OCI-LY7 (cell line): ENCODE measurements around the gene VSIR. TPM values are rescaled to one million over a fixed set of nuclear protein-coding genes. Genes with fewer than 3 reads are reported as not detected.

Experiments used
- BruUV-seq: library from RNA; stranded (reverse); fragments of 400-500 nt; replicated peaks from 2 replicates; lab custom pipeline; 2021; lab: Mats Ljungman, UMichigan
- CTCF ChIA-PET: fragments of 300-600 bp; sonication (Branson Sonifier 250); formaldehyde crosslinking; loops from one replicate; lab custom pipeline; 2022; ENCODE audit warnings: antibody characterized with exemption; ENCODE audit not compliant: unreplicated experiment; lab: Charles Lee
- POLR2A ChIA-PET: fragments of 300-600 bp; sonication (Branson Sonifier 250); formaldehyde crosslinking; loops from one replicate; lab custom pipeline; 2022; ENCODE audit warnings: antibody characterized with exemption; lab: Charles Lee
- DNase-seq: peaks from one replicate; pipeline ENCODE4 v3.0.0-alpha.2; 2015; ENCODE audit warnings: low spot score
- H2AFZ ChIP-seq: fragments of 200-600 bp; sonication (generic), shearing (Covaris generic); 2 replicates; pipeline ENCODE4 v1.6.1; 2014; ENCODE audit warnings: mild to moderate bottlenecking, antibody characterized with exemption, low read length, moderate library complexity
- H3K27ac ChIP-seq: fragments of 200-600 bp; sonication (generic); 2 replicates; pipeline ENCODE4 v1.5.1; 2014; ENCODE audit warnings: mixed run types, low read depth, mild to moderate bottlenecking, moderate library complexity, low read length, inconsistent platforms; ENCODE audit not compliant: poor library complexity, severe bottlenecking
- H3K36me3 ChIP-seq: fragments of 200-600 bp; sonication (generic); 2 replicates; pipeline ENCODE4 v1.6.1; 2014; ENCODE audit warnings: mild to moderate bottlenecking, antibody characterized with exemption, low read length, moderate library complexity, mixed read lengths; ENCODE audit not compliant: insufficient read depth
- H3K4me1 ChIP-seq: fragments of 200-600 bp; sonication (generic); 2 replicates; pipeline ENCODE4 v1.5.1; 2014; ENCODE audit warnings: mild to moderate bottlenecking, low read length; ENCODE audit not compliant: insufficient read depth, poor library complexity, severe bottlenecking
- H3K4me2 ChIP-seq: fragments of 200-600 bp; sonication (generic); 2 replicates; pipeline ENCODE4 v1.6.1; 2014; ENCODE audit warnings: mild to moderate bottlenecking, low read length
- H3K4me3 ChIP-seq: fragments of 200-600 bp; sonication (generic); 2 replicates; pipeline ENCODE4 v1.5.1; 2014; ENCODE audit warnings: mild to moderate bottlenecking, low read depth, low read length; ENCODE audit not compliant: poor library complexity, severe bottlenecking
- H3K79me2 ChIP-seq: fragments of 200-600 bp; sonication (generic); 2 replicates; pipeline ENCODE4 v1.6.1; 2016; ENCODE audit warnings: low read depth, mild to moderate bottlenecking, low read length, moderate library complexity, mixed read lengths; ENCODE audit not compliant: insufficient read depth
- H3K9me2 ChIP-seq: fragments of 200-600 bp; sonication (generic); 2 replicates; pipeline ENCODE4 v1.6.1; 2016; ENCODE audit warnings: mild to moderate bottlenecking, low read length, mixed read lengths; ENCODE audit not compliant: insufficient read depth
- H3K9me3 ChIP-seq: fragments of 200-600 bp; sonication (generic); 2 replicates; pipeline ENCODE4 v1.6.1; 2014; ENCODE audit warnings: mild to moderate bottlenecking, mixed run types, low read length, mixed read lengths
- H4K20me1 ChIP-seq: fragments of 200-600 bp; sonication (generic); 2 replicates; pipeline ENCODE4 v1.6.1; 2014; ENCODE audit warnings: mild to moderate bottlenecking, antibody characterized with exemption, low read length, moderate library complexity, mixed read lengths; ENCODE audit not compliant: insufficient read depth
- EZH2phosphoT487 ChIP-seq: fragments of 200-600 bp; sonication (generic); IDR thresholded peaks from 2 replicates; pipeline ENCODE4 v1.6.1; 2018; ENCODE audit warnings: low read depth, borderline replicate concordance, mild to moderate bottlenecking, mixed run types, antibody characterized with exemption, low read length, moderate library complexity, mixed read lengths
- intact Hi-C: fragments of 100-400 bp; cut with micrococcal nuclease; formaldehyde crosslinking; loops from one replicate; pipeline ENCODE4 v1.10.0; 2022; ENCODE audit not compliant: unreplicated experiment
- total RNA-seq, 2 experiments: library from RNA; depleted of rRNA in 1 of 2; stranded (reverse); fragments of >200 nt in 1 of 2; shearing (Covaris generic) in 1 of 2; gene quantifications; 2 replicates each; pipeline ENCODE4 v1.2.3, GENCODE V29; 2014 to 2022
- TF ChIP-seq, protein P1 (sequence below): fragments of 200-600 bp; sonication (generic); conservative IDR thresholded peaks from 2 replicates; pipeline ENCODE4 v1.5.1; 2014; ENCODE audit warnings: mild to moderate bottlenecking, antibody characterized with exemption, low read length, moderate library complexity, mixed read lengths

Gene VSIR
- total RNA-seq, 2 experiments from 2014 or later: 2.2 to 9.0 TPM

DNA sequence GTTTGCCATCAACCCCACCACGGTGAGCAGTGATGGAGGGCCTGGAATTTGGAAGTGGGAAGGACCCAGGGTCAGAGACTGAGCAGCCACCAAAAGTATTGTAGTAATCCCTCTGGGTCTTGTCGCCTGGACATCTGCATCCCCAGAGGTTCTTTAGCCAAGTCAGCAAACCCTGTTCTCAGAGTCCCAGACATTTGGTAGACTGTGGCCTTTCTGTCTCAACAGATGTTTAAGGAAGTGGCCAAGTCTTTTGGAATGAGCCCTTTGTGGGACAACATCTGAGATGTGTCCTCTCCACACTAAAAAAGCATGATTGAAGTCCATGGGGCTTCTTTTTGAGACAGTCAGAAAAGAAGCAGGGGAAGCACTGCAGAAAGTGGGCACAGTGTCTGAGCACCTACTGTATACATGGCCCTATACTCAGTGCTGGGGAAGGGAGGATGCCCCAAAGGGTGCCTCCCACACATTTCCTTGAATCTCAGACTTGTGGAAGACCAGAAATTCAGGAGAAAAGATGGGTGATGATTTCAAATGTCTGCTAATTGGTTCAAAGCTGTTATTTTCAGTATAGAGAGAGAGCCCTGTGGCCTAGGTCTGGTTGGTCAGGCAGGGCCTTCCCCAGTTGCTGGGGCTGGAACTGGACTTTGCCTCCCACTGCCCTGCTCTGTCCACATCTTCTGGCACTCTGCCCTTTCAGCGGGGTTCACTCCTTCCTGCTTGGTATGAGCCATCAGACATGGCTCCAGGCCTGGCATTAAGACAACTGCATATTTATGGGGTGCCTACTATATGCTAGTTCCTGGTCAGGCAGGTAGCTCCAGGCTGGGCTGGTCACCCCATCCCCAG, 26.5 kb upstream of the VSIR start:
- TF ChIP-seq EZH2phosphoT487: no peak
- TF ChIP-seq, protein P1, sequence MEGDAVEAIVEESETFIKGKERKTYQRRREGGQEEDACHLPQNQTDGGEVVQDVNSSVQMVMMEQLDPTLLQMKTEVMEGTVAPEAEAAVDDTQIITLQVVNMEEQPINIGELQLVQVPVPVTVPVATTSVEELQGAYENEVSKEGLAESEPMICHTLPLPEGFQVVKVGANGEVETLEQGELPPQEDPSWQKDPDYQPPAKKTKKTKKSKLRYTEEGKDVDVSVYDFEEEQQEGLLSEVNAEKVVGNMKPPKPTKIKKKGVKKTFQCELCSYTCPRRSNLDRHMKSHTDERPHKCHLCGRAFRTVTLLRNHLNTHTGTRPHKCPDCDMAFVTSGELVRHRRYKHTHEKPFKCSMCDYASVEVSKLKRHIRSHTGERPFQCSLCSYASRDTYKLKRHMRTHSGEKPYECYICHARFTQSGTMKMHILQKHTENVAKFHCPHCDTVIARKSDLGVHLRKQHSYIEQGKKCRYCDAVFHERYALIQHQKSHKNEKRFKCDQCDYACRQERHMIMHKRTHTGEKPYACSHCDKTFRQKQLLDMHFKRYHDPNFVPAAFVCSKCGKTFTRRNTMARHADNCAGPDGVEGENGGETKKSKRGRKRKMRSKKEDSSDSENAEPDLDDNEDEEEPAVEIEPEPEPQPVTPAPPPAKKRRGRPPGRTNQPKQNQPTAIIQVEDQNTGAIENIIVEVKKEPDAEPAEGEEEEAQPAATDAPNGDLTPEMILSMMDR: no peak
- no peak overlapping the region for H2AFZ ChIP-seq
- POLR2A ChIA-PET: no interaction called here
- H3K4me2 ChIP-seq: no peak overlapping the region
- H3K27ac ChIP-seq: no peak overlapping the region
- no peak overlapping the region for H3K4me3 ChIP-seq
- H3K36me3 ChIP-seq: no peaks in the 10 kb centered on the region
- no peaks in the 10 kb centered on the region for H4K20me1 ChIP-seq
- no peak for DNase-seq
- no TSS peak for BruUV-seq
- CTCF ChIA-PET: no interaction called here
- peaks cover 30% of the 10 kb centered on the region for H3K4me1 ChIP-seq
- H3K79me2 ChIP-seq: no peaks in the 10 kb centered on the region
- intact Hi-C loops: loop anchor here (10.0 kb wide), 1 partner anchor 415 kb away; no protein-coding TSS in a partner anchor
- no peaks in the 10 kb centered on the region for H3K9me3 ChIP-seq
- H3K9me2 ChIP-seq: no peaks in the 10 kb centered on the region

DNA sequence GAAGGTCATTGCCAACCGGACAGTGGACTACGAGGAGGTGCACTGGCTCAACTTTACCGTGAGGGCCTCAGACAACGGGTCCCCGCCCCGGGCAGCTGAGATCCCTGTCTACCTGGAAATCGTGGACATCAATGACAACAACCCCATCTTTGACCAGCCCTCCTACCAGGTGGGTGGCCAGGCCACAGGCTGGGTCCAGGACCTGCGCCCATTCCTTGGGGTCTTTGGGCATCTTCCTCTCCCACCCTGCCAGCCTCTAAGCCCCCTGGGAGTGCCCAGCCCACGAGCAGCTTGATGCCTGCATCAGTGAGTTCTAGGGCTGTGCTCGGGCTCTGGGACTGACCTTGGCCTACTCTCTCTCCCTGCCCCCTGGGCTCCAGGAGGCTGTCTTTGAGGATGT, 25.8 kb upstream of the VSIR start:
- no peak overlapping the region for H3K27ac ChIP-seq
- no peaks in the 10 kb centered on the region for H3K36me3 ChIP-seq
- H3K4me2 ChIP-seq: no peak overlapping the region
- TF ChIP-seq, protein P1: no peak
- no peak for TF ChIP-seq EZH2phosphoT487
- no peaks in the 10 kb centered on the region for H4K20me1 ChIP-seq
- intact Hi-C loops: no loop called here
- ChIA-PET POLR2A (interaction anchor here (1.5 kb wide), 1 partner anchor 25 kb away, joined by 3 read pairs; no protein-coding TSS in a partner anchor), CTCF (no interaction called here)
- H3K4me1 ChIP-seq: peaks cover 30% of the 10 kb centered on the region
- H2AFZ ChIP-seq: no peak overlapping the region
- no peaks in the 10 kb centered on the region for H3K9me3 ChIP-seq
- no peaks in the 10 kb centered on the region for H3K9me2 ChIP-seq
- no peak overlapping the region for H3K4me3 ChIP-seq
- H3K79me2 ChIP-seq: no peaks in the 10 kb centered on the region
- DNase-seq: no peak
- no TSS peak for BruUV-seq

DNA sequence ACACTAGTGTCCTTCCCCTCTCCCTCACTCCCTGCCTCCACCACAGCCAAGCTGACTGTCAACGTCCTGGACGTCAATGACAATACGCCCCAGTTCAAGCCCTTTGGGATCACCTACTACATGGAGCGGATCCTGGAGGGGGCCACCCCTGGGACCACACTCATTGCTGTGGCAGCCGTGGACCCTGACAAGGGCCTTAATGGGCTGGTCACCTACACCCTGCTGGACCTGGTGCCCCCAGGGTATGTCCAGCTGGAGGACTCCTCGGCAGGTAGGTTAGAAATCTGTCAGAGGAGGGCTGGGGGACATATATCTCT, 24.9 kb upstream of the VSIR start:
- Histone ChIP-seq H3K9me3 (no peaks in the 10 kb centered on the region), H3K27ac (no peak overlapping the region), H3K79me2 (no peaks in the 10 kb centered on the region), H3K9me2 (no peaks in the 10 kb centered on the region), H4K20me1 (no peaks in the 10 kb centered on the region), H3K36me3 (no peaks in the 10 kb centered on the region), H3K4me2 (no peak overlapping the region), H3K4me1 (peaks cover 30% of the 10 kb centered on the region), H2AFZ (no peak overlapping the region), H3K4me3 (no peak overlapping the region)
- no peak for TF ChIP-seq EZH2phosphoT487
- TF ChIP-seq, protein P1: no peak
- ChIA-PET POLR2A (interaction anchor here (1.5 to 1.6 kb wide), 2 partner anchors 12 to 24 kb away, joined by 3 to 4 read pairs; no protein-coding TSS in a partner anchor), CTCF (no interaction called here)
- no peak for DNase-seq
- BruUV-seq: no TSS peak
- intact Hi-C loops: no loop called here
